ENCODE data around the gene SLC35F2.
"Not testable (repeated sequence)": the region's sequence is repeated elsewhere in the genome, so short reads cannot be mapped to it uniquely, and the experiment has no call there.

SLC35F2 gene

GRCh38 chr11:107776062-107776461 lies 82.5 kb downstream of the SLC35F2 start:
- no peaks in the 10 kb centered on the region for H4K20me1 ChIP-seq (ENCODE audit: insufficient read depth, low read length, poor library complexity, severe bottlenecking)
- no peak overlapping the region for H2AFZ ChIP-seq (ENCODE audit: low read length)
- H3K4me3 ChIP-seq (ENCODE audit: low read length, poor library complexity, severe bottlenecking), result no peak overlapping the region
- H3F3A ChIP-seq (ENCODE audit: low read depth), result no peaks in the 10 kb centered on the region
- H3K36me3 ChIP-seq (ENCODE audit: insufficient read depth, low read length), result no peaks in the 10 kb centered on the region
- no peaks in the 10 kb centered on the region for H3K27me3 ChIP-seq (ENCODE audit: insufficient read depth, low read length, poor library complexity, severe bottlenecking)
- H3K9ac ChIP-seq (ENCODE audit: low read depth, low read length, poor library complexity, severe bottlenecking), result no peak overlapping the region
- no peaks in the 10 kb centered on the region for H3K9me3 ChIP-seq (ENCODE audit: insufficient read depth, low read depth, low read length)
- no peaks in the 10 kb centered on the region for H3K9me2 ChIP-seq (replicated peaks; ENCODE audit: low read depth, low read length)
- no peaks in the 10 kb centered on the region for H3K79me2 ChIP-seq (ENCODE audit: insufficient read depth, low read length)
- H3K4me2 ChIP-seq (ENCODE audit: low read depth, low read length, poor library complexity, severe bottlenecking), result no peak overlapping the region
- H3K4me1 ChIP-seq (ENCODE audit: insufficient read depth, low read length, poor library complexity, severe bottlenecking), result no peaks in the 10 kb centered on the region
- no peak for TF ChIP-seq CTCF (conservative IDR thresholded peaks at IDR 0.05; ENCODE audit: low read length)
- no peak for TF ChIP-seq EZH2phosphoT487 (IDR thresholded peaks at IDR 0.05; ENCODE audit: borderline replicate concordance)

GRCh38 chr11:107770551-107770951 lies 88.0 kb downstream of the SLC35F2 start:
- H3K4me3 ChIP-seq (ENCODE audit: low read length, poor library complexity, severe bottlenecking), result no peak overlapping the region
- no peak overlapping the region for H3K4me2 ChIP-seq (ENCODE audit: low read depth, low read length, poor library complexity, severe bottlenecking)
- H3F3A ChIP-seq (ENCODE audit: low read depth), result no peaks in the 10 kb centered on the region
- no peaks in the 10 kb centered on the region for H3K4me1 ChIP-seq (ENCODE audit: insufficient read depth, low read length, poor library complexity, severe bottlenecking)
- H2AFZ ChIP-seq (ENCODE audit: low read length), result peak overlapping the region; percentile 66; the same call in 1 of the 2 replicates
- TF ChIP-seq CTCF (conservative IDR thresholded peaks at IDR 0.05; ENCODE audit: low read length), result no peak
- no peak for TF ChIP-seq EZH2phosphoT487 (IDR thresholded peaks at IDR 0.05; ENCODE audit: borderline replicate concordance)
- no peaks in the 10 kb centered on the region for H3K36me3 ChIP-seq (ENCODE audit: insufficient read depth, low read length)
- H3K79me2 ChIP-seq (ENCODE audit: insufficient read depth, low read length), result no peaks in the 10 kb centered on the region
- no peaks in the 10 kb centered on the region for H3K27me3 ChIP-seq (ENCODE audit: insufficient read depth, low read length, poor library complexity, severe bottlenecking)
- H3K9me3 ChIP-seq (ENCODE audit: insufficient read depth, low read depth, low read length), result no peaks in the 10 kb centered on the region
- no peak overlapping the region for H3K9ac ChIP-seq (ENCODE audit: low read depth, low read length, poor library complexity, severe bottlenecking)
- no peaks in the 10 kb centered on the region for H4K20me1 ChIP-seq (ENCODE audit: insufficient read depth, low read length, poor library complexity, severe bottlenecking)
- no peaks in the 10 kb centered on the region for H3K9me2 ChIP-seq (replicated peaks; ENCODE audit: low read depth, low read length)

- H3F3A ChIP-seq (ENCODE audit: low read depth), result no peaks in the 10 kb centered on the region
- H3K9ac ChIP-seq (ENCODE audit: low read depth, low read length, poor library complexity, severe bottlenecking), result no peak overlapping the region
- no peak overlapping the region for H2AFZ ChIP-seq (ENCODE audit: low read length)
- H3K79me2 ChIP-seq (ENCODE audit: insufficient read depth, low read length), result no peaks in the 10 kb centered on the region
- no peaks in the 10 kb centered on the region for H3K36me3 ChIP-seq (ENCODE audit: insufficient read depth, low read length)
- H3K27me3 ChIP-seq (ENCODE audit: insufficient read depth, low read length, poor library complexity, severe bottlenecking), result no peaks in the 10 kb centered on the region
- H3K9me2 ChIP-seq (replicated peaks; ENCODE audit: low read depth, low read length), result no peaks in the 10 kb centered on the region
- no peak for TF ChIP-seq EZH2phosphoT487 (IDR thresholded peaks at IDR 0.05; ENCODE audit: borderline replicate concordance)
- H3K4me2 ChIP-seq (ENCODE audit: low read depth, low read length, poor library complexity, severe bottlenecking), result no peak overlapping the region
- no peak overlapping the region for H3K4me3 ChIP-seq (ENCODE audit: low read length, poor library complexity, severe bottlenecking)
- H3K4me1 ChIP-seq (ENCODE audit: insufficient read depth, low read length, poor library complexity, severe bottlenecking), result no peaks in the 10 kb centered on the region
- H3K9me3 ChIP-seq (ENCODE audit: insufficient read depth, low read depth, low read length), result no peaks in the 10 kb centered on the region
- H4K20me1 ChIP-seq (ENCODE audit: insufficient read depth, low read length, poor library complexity, severe bottlenecking), result no peaks in the 10 kb centered on the region
Observed at GRCh38 chr11:107769189-107769588, 89.4 kb downstream of the SLC35F2 start.

- H3K4me1 ChIP-seq (ENCODE audit: insufficient read depth, low read length, poor library complexity, severe bottlenecking); H3F3A ChIP-seq (ENCODE audit: low read depth); H3K4me2 ChIP-seq (ENCODE audit: low read depth, low read length, poor library complexity, severe bottlenecking); H3K27me3 ChIP-seq (ENCODE audit: insufficient read depth, low read length, poor library complexity, severe bottlenecking); H4K20me1 ChIP-seq (ENCODE audit: insufficient read depth, low read length, poor library complexity, severe bottlenecking); H3K4me3 ChIP-seq (ENCODE audit: low read length, poor library complexity, severe bottlenecking); H3K36me3 ChIP-seq (ENCODE audit: insufficient read depth, low read length); H3K9ac ChIP-seq (ENCODE audit: low read depth, low read length, poor library complexity, severe bottlenecking); H2AFZ ChIP-seq (ENCODE audit: low read length); H3K79me2 ChIP-seq (ENCODE audit: insufficient read depth, low read length); H3K9me3 ChIP-seq (ENCODE audit: insufficient read depth, low read depth, low read length); H3K9me2 ChIP-seq (replicated peaks; ENCODE audit: low read depth, low read length): not testable (repeated sequence)
Observed at GRCh38 chr11:107758719-107759355, 99.8 kb downstream of the SLC35F2 start.

Measured in Loucy (cell line).